Tibial nerve (tissue), 4 donors: ENCODE measurements around the gene EYS. TPM values are rescaled to one million over a fixed set of nuclear protein-coding genes. Genes with fewer than 3 reads are reported as not detected.

ENCODE experiments used
- DNase-seq, 2 donors: peaks; one replicate each; pipeline ENCODE4 v3.0.0-alpha.2; 2019; ENCODE audit warnings: low spot score in 2 of 2
- H3K27ac ChIP-seq, 4 donors: fragments of 200-600 bp; sonication (generic) in 3 of 4; one replicate each; pipeline ENCODE4 v1.5.1; 2017 to 2019; ENCODE audit warnings: mild to moderate bottlenecking in 1 of 4
- H3K27me3 ChIP-seq, 2 donors: fragments of 200-600 bp; sonication (generic) in 1 of 2; one replicate each; pipeline versions ENCODE4 v1.5.1 to v1.6.0; 2017 to 2019
- H3K36me3 ChIP-seq, 3 donors: fragments of 200-600 bp; sonication (generic); one replicate each; pipeline ENCODE4 v1.5.1; 2018 to 2019
- H3K4me1 ChIP-seq, 4 donors: fragments of 200-600 bp; sonication (generic) in 3 of 4; one replicate each; pipeline ENCODE4 v1.5.1; 2017 to 2019
- H3K4me3 ChIP-seq, 4 donors: fragments of 200-600 bp; sonication (generic) in 3 of 4; one replicate each; pipeline ENCODE4 v1.5.1; 2017 to 2019; ENCODE audit warnings: mild to moderate bottlenecking in 1 of 4, moderate library complexity in 1 of 4
- H3K9me3 ChIP-seq, 4 donors: fragments of 200-600 bp; sonication (generic) in 3 of 4; one replicate each; pipeline ENCODE4 v1.5.1; 2017 to 2019
- EP300 ChIP-seq, 2 donors: sonication (generic); formaldehyde crosslinking; IDR thresholded peaks; one replicate each; pipeline ENCODE4 v1.6.1; 2017; ENCODE audit warnings: antibody characterized with exemption in 2 of 2, mild to moderate bottlenecking in 1 of 2
- POLR2A ChIP-seq, 2 donors: fragments of 450-650 bp; IDR thresholded peaks; one replicate each; pipeline ENCODE4 v1.6.1; 2017; ENCODE audit warnings: antibody characterized with exemption in 2 of 2, mild to moderate bottlenecking in 2 of 2, moderate library complexity in 2 of 2
- WGBS, 2 donors: methylation state at CpG; one replicate each; pipeline ENCODE4 v1.1.5; 2018; 5-methylcytosine and 5-hydroxymethylcytosine counted together
- total RNA-seq, 4 donors: library from RNA; depleted of rRNA; stranded (reverse); fragments of >200 nt; gene quantifications; one replicate each; pipeline ENCODE4 v1.1.0, GENCODE V29; 2016
- TF ChIP-seq, protein P1 (sequence below), 5 experiments: fragments of 200-600 bp in 3 of 5; fragments of 450-650 bp in 2 of 5; sonication (generic) in 3 of 5; IDR thresholded peaks; one replicate each; pipeline ENCODE4 v1.5.1; 2016 to 2019; ENCODE audit warnings: antibody characterized with exemption in 5 of 5, mild to moderate bottlenecking in 3 of 5, moderate library complexity in 2 of 5

EYS gene
- total RNA-seq, 4 donors from 2014 or later = under 0.01 to 4.5 (median 0.39) TPM; not detected in 1

DNA sequence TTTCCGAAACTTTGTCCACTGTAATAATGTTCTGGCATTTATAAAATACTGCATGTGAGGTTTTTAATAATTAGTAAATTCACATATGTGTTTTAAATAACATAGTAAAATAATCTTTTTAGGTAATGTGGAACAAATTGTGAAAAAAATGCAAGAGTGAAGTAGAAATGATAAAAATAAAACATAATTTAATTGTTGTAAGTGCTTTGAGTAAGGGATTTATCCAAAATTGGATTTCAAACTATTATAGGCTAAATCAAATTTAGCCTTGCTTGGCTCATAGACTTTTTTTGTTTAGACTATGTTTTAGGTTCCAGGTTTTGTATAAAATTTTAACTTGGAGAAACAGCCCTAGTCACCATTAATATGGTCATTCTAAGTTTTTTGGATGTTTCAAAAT, 1041.9 kb downstream of the EYS start:
- no peaks in the 10 kb centered on the region for H3K4me1 ChIP-seq
- no peak for TF ChIP-seq POLR2A (IDR thresholded peaks at IDR 0.05)
- TF ChIP-seq EP300 (IDR thresholded peaks at IDR 0.05) = no peak
- TF ChIP-seq, protein P1, sequence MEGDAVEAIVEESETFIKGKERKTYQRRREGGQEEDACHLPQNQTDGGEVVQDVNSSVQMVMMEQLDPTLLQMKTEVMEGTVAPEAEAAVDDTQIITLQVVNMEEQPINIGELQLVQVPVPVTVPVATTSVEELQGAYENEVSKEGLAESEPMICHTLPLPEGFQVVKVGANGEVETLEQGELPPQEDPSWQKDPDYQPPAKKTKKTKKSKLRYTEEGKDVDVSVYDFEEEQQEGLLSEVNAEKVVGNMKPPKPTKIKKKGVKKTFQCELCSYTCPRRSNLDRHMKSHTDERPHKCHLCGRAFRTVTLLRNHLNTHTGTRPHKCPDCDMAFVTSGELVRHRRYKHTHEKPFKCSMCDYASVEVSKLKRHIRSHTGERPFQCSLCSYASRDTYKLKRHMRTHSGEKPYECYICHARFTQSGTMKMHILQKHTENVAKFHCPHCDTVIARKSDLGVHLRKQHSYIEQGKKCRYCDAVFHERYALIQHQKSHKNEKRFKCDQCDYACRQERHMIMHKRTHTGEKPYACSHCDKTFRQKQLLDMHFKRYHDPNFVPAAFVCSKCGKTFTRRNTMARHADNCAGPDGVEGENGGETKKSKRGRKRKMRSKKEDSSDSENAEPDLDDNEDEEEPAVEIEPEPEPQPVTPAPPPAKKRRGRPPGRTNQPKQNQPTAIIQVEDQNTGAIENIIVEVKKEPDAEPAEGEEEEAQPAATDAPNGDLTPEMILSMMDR (IDR thresholded peaks at IDR 0.05) = no peak
- no peaks in the 10 kb centered on the region for H3K27me3 ChIP-seq
- H3K36me3 ChIP-seq = no peaks in the 10 kb centered on the region
- 93 to 96% methylated on average over 1 of the region's 1 CpG for WGBS, 2 donors
- no peak for DNase-seq
- H3K9me3 ChIP-seq = no peaks in the 10 kb centered on the region
- H3K27ac ChIP-seq = no peak overlapping the region
- H3K4me3 ChIP-seq = no peak overlapping the region

DNA sequence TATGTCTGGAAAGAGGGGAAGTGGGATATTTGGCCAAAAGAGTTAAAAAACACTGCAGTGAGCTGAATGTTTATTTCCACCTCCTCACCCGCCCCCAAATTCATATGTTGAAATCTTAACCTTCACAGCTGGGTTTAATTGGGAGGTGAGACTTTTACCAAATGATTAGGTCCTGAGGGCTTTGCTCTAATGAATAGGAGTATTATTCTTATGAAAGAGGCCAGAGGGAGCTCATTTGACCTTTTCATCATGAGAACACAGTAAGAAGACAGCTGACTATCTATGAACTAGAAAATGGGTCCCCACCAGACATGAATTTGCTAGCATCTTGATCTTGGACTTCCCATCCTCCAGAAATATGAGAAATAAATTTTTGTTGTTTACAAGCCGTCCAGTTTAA, 1042.5 kb downstream of the EYS start:
- no peak for DNase-seq
- WGBS, 2 donors = 34 to 39% methylated on average over 2 of the region's 2 CpGs
- no peaks in the 10 kb centered on the region for H3K9me3 ChIP-seq
- H3K4me1 ChIP-seq = no peaks in the 10 kb centered on the region
- H3K4me3 ChIP-seq = no peak overlapping the region
- no peak overlapping the region for H3K27ac ChIP-seq
- H3K36me3 ChIP-seq = no peaks in the 10 kb centered on the region
- TF ChIP-seq, protein P1 (IDR thresholded peaks at IDR 0.05) = no peak
- TF ChIP-seq EP300 (IDR thresholded peaks at IDR 0.05) = no peak
- TF ChIP-seq POLR2A (IDR thresholded peaks at IDR 0.05) = no peak
- no peaks in the 10 kb centered on the region for H3K27me3 ChIP-seq

DNA sequence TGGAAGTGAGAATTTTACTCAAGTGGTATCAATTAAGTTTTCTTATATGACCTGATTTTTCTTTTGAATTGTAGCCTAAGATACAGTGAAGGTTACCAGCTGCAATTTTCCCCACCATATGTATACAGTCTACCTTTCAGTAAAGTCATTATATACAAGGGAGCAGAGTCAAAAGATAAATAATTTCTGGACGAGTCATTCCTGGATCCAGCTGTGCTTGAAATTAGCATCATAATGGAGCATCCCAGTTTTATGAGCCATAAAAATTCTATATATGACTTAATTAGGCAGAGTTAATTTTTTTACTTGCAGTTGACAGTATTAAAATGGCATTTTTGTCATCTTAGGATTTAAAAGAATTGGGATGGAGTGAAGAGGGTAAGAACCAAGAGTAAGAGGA, 1063.0 kb downstream of the EYS start:
- TF ChIP-seq EP300 (IDR thresholded peaks at IDR 0.05) = no peak
- TF ChIP-seq POLR2A (IDR thresholded peaks at IDR 0.05) = no peak
- TF ChIP-seq, protein P1 (IDR thresholded peaks at IDR 0.05) = no peak
- DNase-seq = no peak
- H3K27me3 ChIP-seq = no peaks in the 10 kb centered on the region
- H3K4me3 ChIP-seq = no peak overlapping the region
- WGBS, 2 donors = 11 to 24% methylated on average over 1 of the region's 1 CpG
- H3K4me1 ChIP-seq = no peaks in the 10 kb centered on the region
- H3K9me3 ChIP-seq = no peaks in the 10 kb centered on the region
- no peaks in the 10 kb centered on the region for H3K36me3 ChIP-seq
- no peak overlapping the region for H3K27ac ChIP-seq

DNA sequence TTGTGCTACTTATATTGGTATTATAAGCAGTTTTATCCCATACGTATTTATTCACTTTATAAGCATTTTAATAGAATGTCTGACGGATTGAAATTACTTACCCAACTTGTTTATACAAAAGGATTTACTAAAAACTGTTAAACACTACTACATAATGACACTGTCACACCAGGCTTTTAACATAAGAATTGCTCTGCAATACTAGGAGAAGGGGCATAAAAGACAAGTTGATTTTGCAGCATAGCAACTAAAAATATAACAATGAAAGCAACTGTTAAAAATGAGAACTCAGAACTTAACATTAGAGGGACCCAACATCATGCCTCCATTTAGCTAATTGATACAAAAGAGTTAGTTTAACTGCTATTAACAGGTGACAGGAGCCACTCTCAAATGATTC, 1076.1 kb downstream of the EYS start:
- H3K27ac ChIP-seq = no peak overlapping the region
- no peak for TF ChIP-seq EP300 (IDR thresholded peaks at IDR 0.05)
- TF ChIP-seq, protein P1 (IDR thresholded peaks at IDR 0.05) = no peak
- no peak for TF ChIP-seq POLR2A (IDR thresholded peaks at IDR 0.05)
- H3K9me3 ChIP-seq = no peaks in the 10 kb centered on the region
- WGBS, 2 donors = 66 to 71% methylated on average over 2 of the region's 2 CpGs
- no peaks in the 10 kb centered on the region for H3K27me3 ChIP-seq
- H3K36me3 ChIP-seq = no peaks in the 10 kb centered on the region
- no peak overlapping the region for H3K4me3 ChIP-seq
- DNase-seq = no peak
- no peaks in the 10 kb centered on the region for H3K4me1 ChIP-seq

DNA sequence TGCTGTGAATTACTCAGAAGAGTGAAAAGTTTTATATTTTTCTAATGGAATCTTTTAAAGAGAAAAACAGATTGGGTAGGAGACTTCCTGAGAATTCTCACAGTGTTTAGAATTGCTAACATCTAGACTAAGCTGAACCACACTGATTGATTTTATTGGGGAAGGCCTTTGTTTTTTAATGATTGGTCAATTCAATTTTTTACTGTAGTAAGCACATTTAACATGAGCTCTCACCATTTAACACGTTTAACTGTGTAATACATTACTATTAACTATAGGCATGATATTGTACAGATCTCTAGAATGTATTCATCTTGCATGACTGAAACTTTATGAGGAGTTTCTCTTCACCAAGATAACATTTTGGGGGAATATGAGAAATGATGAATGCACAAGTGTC, 1084.1 kb downstream of the EYS start:
- Histone ChIP-seq H3K36me3 (no peaks in the 10 kb centered on the region), H3K4me3 (no peak overlapping the region), H3K27me3 (no peaks in the 10 kb centered on the region), H3K9me3 (no peaks in the 10 kb centered on the region), H3K27ac (no peak overlapping the region), H3K4me1 (no peaks in the 10 kb centered on the region)
- WGBS, 2 donors = 47 to 54% methylated on average over 1 of the region's 1 CpG
- TF ChIP-seq, protein P1 (IDR thresholded peaks at IDR 0.05) = no peak
- TF ChIP-seq POLR2A (IDR thresholded peaks at IDR 0.05) = no peak
- no peak for TF ChIP-seq EP300 (IDR thresholded peaks at IDR 0.05)
- no peak for DNase-seq
